ENCODE measurements around the gene CRLF3.

GRCh38 chr17:30840771-30841170, 16.3 kb upstream of the CRLF3 start:
- TF ChIP-seq CTCF (IDR thresholded peaks at IDR 0.05) (no peak), POLR2A (IDR thresholded peaks at IDR 0.05) (no peak)
